Liver (tissue), 9 donors: ENCODE data around the gene GBGT1. TPM values are rescaled to one million over a fixed set of nuclear protein-coding genes. Genes with fewer than 3 reads are reported as not detected.

Experiments used
- DNase-seq: peaks from one replicate; pipeline ENCODE4 v3.0.0-alpha.2; 2017; ENCODE audit warnings: low spot score
- H3K27ac ChIP-seq, 2 donors: one replicate each; pipeline ENCODE4 v1.7.0; 2013; ENCODE audit warnings: inconsistent platforms in 2 of 2, low read length in 2 of 2, control low read depth in 1 of 2, low read depth in 1 of 2, mild to moderate bottlenecking in 1 of 2
- H3K27me3 ChIP-seq, 4 donors: one replicate each; pipeline versions ENCODE4 v1.6.1 to v1.7.0; 2013; ENCODE audit warnings: low read length in 3 of 4, inconsistent platforms in 1 of 4, mild to moderate bottlenecking in 1 of 4, moderate library complexity in 1 of 4; ENCODE audit not compliant: control insufficient read depth in 4 of 4, insufficient read depth in 4 of 4
- H3K36me3 ChIP-seq, 4 donors: one replicate each; pipeline versions ENCODE4 v1.6.1 to v1.7.0; 2013; ENCODE audit warnings: low read length in 3 of 4, mild to moderate bottlenecking in 3 of 4, low read depth in 1 of 4, moderate library complexity in 1 of 4; ENCODE audit not compliant: control insufficient read depth in 4 of 4, insufficient read depth in 3 of 4
- H3K4me1 ChIP-seq, 4 donors: one replicate each; pipeline versions ENCODE4 v1.6.1 to v1.7.0; 2013; ENCODE audit warnings: low read length in 3 of 4, mild to moderate bottlenecking in 3 of 4, moderate library complexity in 1 of 4; ENCODE audit not compliant: control insufficient read depth in 4 of 4, insufficient read depth in 4 of 4
- H3K4me3 ChIP-seq, 3 donors: one replicate each; pipeline versions ENCODE4 v1.6.1 to v1.7.0; 2013; ENCODE audit warnings: low read length in 3 of 3, control low read depth in 1 of 3, low read depth in 1 of 3, mild to moderate bottlenecking in 1 of 3
- H3K9ac ChIP-seq, 2 donors: one replicate each; pipeline ENCODE4 v1.7.0; 2013; ENCODE audit warnings: low read length in 2 of 2, mild to moderate bottlenecking in 2 of 2, moderate library complexity in 2 of 2, control low read depth in 1 of 2, low read depth in 1 of 2
- H3K9me3 ChIP-seq, 4 donors: one replicate each; pipeline versions ENCODE4 v1.6.1 to v1.7.0; 2013; ENCODE audit warnings: low read length in 3 of 4; ENCODE audit not compliant: control insufficient read depth in 4 of 4
- ATF3 ChIP-seq: IDR thresholded peaks from 2 replicates; pipeline ENCODE4 v1.6.1; 2016; ENCODE audit warnings: antibody characterized with exemption
- CTCF ChIP-seq: fragments of 150-350 bp; IDR thresholded peaks from 2 replicates; pipeline ENCODE4 v1.5.1; 2017; ENCODE audit warnings: improper control_type of control experiment, low read depth, low read length; ENCODE audit not compliant: missing input control
- FOXA1 ChIP-seq: IDR thresholded peaks from 2 replicates; pipeline ENCODE4 v1.6.1; 2016; ENCODE audit warnings: antibody characterized with exemption
- FOXA2 ChIP-seq: IDR thresholded peaks from 2 replicates; pipeline ENCODE4 v1.6.1; 2016; ENCODE audit warnings: antibody characterized with exemption
- GABPA ChIP-seq, 2 donors: IDR thresholded peaks in 1 of 2; conservative IDR thresholded peaks in 1 of 2; 2 replicates each; pipeline ENCODE4 v1.6.1; 2016; ENCODE audit warnings: antibody characterized with exemption in 2 of 2, mild to moderate bottlenecking in 1 of 2, moderate library complexity in 1 of 2
- HNF4A ChIP-seq, 2 donors: conservative IDR thresholded peaks; 2 replicates each; pipeline ENCODE4 v1.6.1; 2016; ENCODE audit warnings: antibody characterized with exemption in 2 of 2, mild to moderate bottlenecking in 2 of 2
- HNF4G ChIP-seq: IDR thresholded peaks from 2 replicates; pipeline ENCODE4 v1.6.1; 2016; ENCODE audit warnings: antibody characterized with exemption
- JUND ChIP-seq, 2 donors: IDR thresholded peaks; 2 replicates each; pipeline ENCODE4 v1.6.1; 2016; ENCODE audit warnings: antibody characterized with exemption in 2 of 2
- MAX ChIP-seq: IDR thresholded peaks from 2 replicates; pipeline ENCODE4 v1.6.1; 2016; ENCODE audit warnings: antibody characterized with exemption
- NR2F2 ChIP-seq: IDR thresholded peaks from 2 replicates; pipeline ENCODE4 v1.6.1; 2016; ENCODE audit warnings: antibody characterized with exemption
- RAD21 ChIP-seq, 2 donors: IDR thresholded peaks; 2 replicates each; pipeline ENCODE4 v1.6.1; 2016; ENCODE audit warnings: antibody characterized with exemption in 2 of 2, mild to moderate bottlenecking in 2 of 2
- REST ChIP-seq: IDR thresholded peaks from 2 replicates; pipeline ENCODE4 v1.6.1; 2016; ENCODE audit warnings: antibody characterized with exemption, mild to moderate bottlenecking
- RXRA ChIP-seq, 2 donors: IDR thresholded peaks; 2 replicates each; pipeline ENCODE4 v1.6.1; 2017 to 2018; ENCODE audit warnings: antibody characterized with exemption in 2 of 2, mild to moderate bottlenecking in 1 of 2
- SP1 ChIP-seq: IDR thresholded peaks from 2 replicates; pipeline ENCODE4 v1.6.1; 2018; ENCODE audit warnings: antibody characterized with exemption, mild to moderate bottlenecking
- TAF1 ChIP-seq: conservative IDR thresholded peaks from 2 replicates; pipeline ENCODE4 v1.6.1; 2016; ENCODE audit warnings: antibody characterized with exemption, mild to moderate bottlenecking
- YY1 ChIP-seq: IDR thresholded peaks from 2 replicates; pipeline ENCODE4 v1.6.1; 2016; ENCODE audit warnings: antibody characterized with exemption, mild to moderate bottlenecking
- ZBTB33 ChIP-seq: IDR thresholded peaks from 2 replicates; pipeline ENCODE4 v1.6.1; 2016; ENCODE audit warnings: antibody characterized with exemption
- WGBS: extraction: QIAGEN DNeasy Blood & Tissue Kit; methylation state at CpG from one replicate; pipeline ENCODE4 v1.1.7; 2013; 5-methylcytosine and 5-hydroxymethylcytosine counted together
- polyA plus RNA-seq, 2 donors: library from polyadenylated mRNA; stranded (reverse) in 1 of 2; unstranded in 1 of 2; fragments of 200-250 nt in 1 of 2; fragments of >200 nt in 1 of 2; fragmentation: Nextera tagmentation in 1 of 2; extraction: Ambion mirVana in 1 of 2; gene quantifications; one replicate each; pipeline versions ENCODE4 v1.2.1 to v1.2.3, GENCODE V29; 2013 to 2015
- total RNA-seq, 2 donors: library from RNA; depleted of rRNA; stranded (reverse); fragments of >200 nt; gene quantifications; one replicate each; pipeline ENCODE4 v1.2.3, GENCODE V29; 2014
- donor health status: healthy.
- donor health status: healthy.
- donor health status: healthy.
- donor health status: healthy.
- donor health status: healthy.

The GBGT1 gene
- total and polyA plus RNA-seq, 4 donors = 0.33 to 25.7 (median 2.3) TPM

- 88% methylated on average over 8 of the region's 8 CpGs for WGBS
- Histone ChIP-seq H3K36me3 (no peaks in the 10 kb centered on the region), H3K9me3 (no peaks in the 10 kb centered on the region), H3K4me3 (no peak overlapping the region), H3K27me3 (no peaks in the 10 kb centered on the region), H3K27ac (peak overlapping the region; percentile 81 to 94), H3K9ac (no peak overlapping the region), H3K4me1 (peaks cover 12 to 61% (median 47%) of the 10 kb centered on the region in 4 donors)
- TF ChIP-seq NR2F2 (no peak), HNF4A (conservative IDR thresholded peaks at IDR 0.05) (no peak), GABPA (IDR thresholded peaks at IDR 0.05 in 1 of 2, conservative IDR thresholded peaks at IDR 0.05 in 1 of 2) (no peak), REST (no peak), TAF1 (no peak), RAD21 (IDR thresholded peaks at IDR 0.05) (no peak), YY1 (no peak), RXRA (IDR thresholded peaks at IDR 0.05) (no peak), FOXA2 (no peak), SP1 (no peak), ZBTB33 (no peak), JUND (IDR thresholded peaks at IDR 0.05) (no peak), CTCF (no peak), MAX (no peak), FOXA1 (no peak), HNF4G (no peak), ATF3 (no peak)
- no peak for DNase-seq
These were observed 41.7 kb downstream of the GBGT1 start for GRCh38 chr9:133121915-133122550.
